ENCODE results near the gene FRAS1. TPM values are rescaled to one million over a fixed set of nuclear protein-coding genes. Genes with fewer than 3 reads are reported as not detected.

FRAS1 gene
- total RNA-seq, 1 experiment from 2014 or later = 13.1 TPM

GRCh38 chr4:78217557-78217956 lies 160.4 kb downstream of the FRAS1 start:
- intact Hi-C loops (cut with micrococcal nuclease; ENCODE audit: unreplicated experiment) = no loop called here
- ChIA-PET CTCF (no interaction called here), POLR2A (ENCODE audit: unreplicated experiment) (no interaction called here)
- H3K36me3 ChIP-seq (ENCODE audit: low read depth) = no peaks in the 10 kb centered on the region
- no peak overlapping the region for H3K27ac ChIP-seq
- no peak for TF ChIP-seq EZH2 (IDR thresholded peaks at IDR 0.05; ENCODE audit: low read depth)
- TF ChIP-seq CTCF (conservative IDR thresholded peaks at IDR 0.05) = no peak
- H3F3A ChIP-seq (ENCODE audit: insufficient read depth, low read depth) = no peaks in the 10 kb centered on the region
- BruUV-seq (replicated peaks) = no TSS peak
- H3K9me3 ChIP-seq (ENCODE audit: insufficient read depth, low read depth) = no peaks in the 10 kb centered on the region
- no peaks in the 10 kb centered on the region for H3K4me1 ChIP-seq (replicated peaks; ENCODE audit: insufficient read depth)
- H3K27me3 ChIP-seq (ENCODE audit: insufficient read depth, low read depth) = no peaks in the 10 kb centered on the region
- H3K79me2 ChIP-seq (ENCODE audit: low read depth) = no peaks in the 10 kb centered on the region
- H3K9me2 ChIP-seq (ENCODE audit: insufficient read depth) = no peaks in the 10 kb centered on the region
- no peak overlapping the region for H3K4me2 ChIP-seq
- DNase-seq = no peak
- no peaks in the 10 kb centered on the region for H4K20me1 ChIP-seq (ENCODE audit: insufficient read depth)
- no peak overlapping the region for H3K4me3 ChIP-seq
- H2AFZ ChIP-seq = no peak overlapping the region

DNA sequence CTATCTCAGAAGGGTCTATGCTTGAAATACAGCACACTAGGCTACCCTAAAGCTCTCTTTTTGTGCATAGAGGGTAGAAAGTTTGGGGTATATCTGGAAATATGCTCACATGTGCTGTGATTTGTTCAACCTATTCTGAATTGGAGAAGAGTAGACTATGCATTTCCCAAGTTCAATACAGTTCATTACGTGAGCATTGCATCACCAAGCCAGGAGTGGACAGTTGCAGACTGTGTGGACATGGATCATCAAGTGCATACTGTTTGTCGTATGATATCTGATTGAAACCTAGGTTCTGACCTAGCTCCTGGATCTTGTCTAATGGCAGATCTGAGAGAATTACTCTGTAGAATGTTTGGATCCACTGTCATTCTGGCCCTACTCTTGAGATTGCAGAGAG lies 161.1 kb downstream of the FRAS1 start:
- no peaks in the 10 kb centered on the region for H3K9me2 ChIP-seq (ENCODE audit: insufficient read depth)
- ChIA-PET CTCF (no interaction called here), POLR2A (ENCODE audit: unreplicated experiment) (no interaction called here)
- H3K27ac ChIP-seq = no peak overlapping the region
- BruUV-seq (replicated peaks) = no TSS peak
- H2AFZ ChIP-seq = no peak overlapping the region
- intact Hi-C loops (cut with micrococcal nuclease; ENCODE audit: unreplicated experiment) = no loop called here
- H4K20me1 ChIP-seq (ENCODE audit: insufficient read depth) = no peaks in the 10 kb centered on the region
- H3K4me1 ChIP-seq (replicated peaks; ENCODE audit: insufficient read depth) = no peaks in the 10 kb centered on the region
- no peaks in the 10 kb centered on the region for H3K27me3 ChIP-seq (ENCODE audit: insufficient read depth, low read depth)
- H3K4me2 ChIP-seq = no peak overlapping the region
- H3K36me3 ChIP-seq (ENCODE audit: low read depth) = no peaks in the 10 kb centered on the region
- no peaks in the 10 kb centered on the region for H3F3A ChIP-seq (ENCODE audit: insufficient read depth, low read depth)
- no peaks in the 10 kb centered on the region for H3K9me3 ChIP-seq (ENCODE audit: insufficient read depth, low read depth)
- TF ChIP-seq EZH2 (IDR thresholded peaks at IDR 0.05; ENCODE audit: low read depth) (no peak), CTCF (conservative IDR thresholded peaks at IDR 0.05) (no peak)
- H3K4me3 ChIP-seq = no peak overlapping the region
- DNase-seq = no peak
- no peaks in the 10 kb centered on the region for H3K79me2 ChIP-seq (ENCODE audit: low read depth)

DNA sequence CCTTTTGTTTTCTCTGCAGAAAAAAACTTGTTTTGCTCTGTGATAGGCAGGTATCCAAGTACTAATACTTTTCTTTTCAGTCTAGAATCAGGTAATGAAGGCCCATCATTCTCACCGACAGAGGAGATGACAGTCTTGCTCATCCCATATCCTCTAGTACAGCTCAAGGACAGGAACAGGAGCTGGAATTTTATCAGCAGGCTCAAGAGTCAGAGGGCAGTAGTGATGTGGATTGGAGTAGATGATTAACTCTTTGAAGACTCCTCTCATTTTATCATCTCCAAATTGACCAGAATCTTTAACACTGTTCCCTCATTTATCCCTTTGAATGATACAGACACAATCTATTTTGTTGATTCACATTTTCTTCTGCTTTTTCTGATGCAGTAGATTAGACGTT lies 162.7 kb downstream of the FRAS1 start:
- Histone ChIP-seq H3K4me1 (replicated peaks; ENCODE audit: insufficient read depth) (no peaks in the 10 kb centered on the region), H3K9me2 (ENCODE audit: insufficient read depth) (no peaks in the 10 kb centered on the region), H3K4me2 (no peak overlapping the region), H3K9me3 (ENCODE audit: insufficient read depth, low read depth) (no peaks in the 10 kb centered on the region), H3K79me2 (ENCODE audit: low read depth) (no peaks in the 10 kb centered on the region), H3K4me3 (no peak overlapping the region), H3K27me3 (ENCODE audit: insufficient read depth, low read depth) (no peaks in the 10 kb centered on the region), H3F3A (ENCODE audit: insufficient read depth, low read depth) (no peaks in the 10 kb centered on the region), H2AFZ (no peak overlapping the region), H3K27ac (no peak overlapping the region), H4K20me1 (ENCODE audit: insufficient read depth) (no peaks in the 10 kb centered on the region), H3K36me3 (ENCODE audit: low read depth) (no peaks in the 10 kb centered on the region)
- no TSS peak for BruUV-seq (replicated peaks)
- no peak for DNase-seq
- TF ChIP-seq CTCF (conservative IDR thresholded peaks at IDR 0.05) (no peak), EZH2 (IDR thresholded peaks at IDR 0.05; ENCODE audit: low read depth) (no peak)
- CTCF ChIA-PET = no interaction called here
- POLR2A ChIA-PET (ENCODE audit: unreplicated experiment) = no interaction called here
- intact Hi-C loops (cut with micrococcal nuclease; ENCODE audit: unreplicated experiment) = no loop called here
